Measurements from ENCODE around the gene PAFAH1B2.
A peak's percentile ranks its signal among the peaks of the same experiment; 100 is the strongest.

DNA sequence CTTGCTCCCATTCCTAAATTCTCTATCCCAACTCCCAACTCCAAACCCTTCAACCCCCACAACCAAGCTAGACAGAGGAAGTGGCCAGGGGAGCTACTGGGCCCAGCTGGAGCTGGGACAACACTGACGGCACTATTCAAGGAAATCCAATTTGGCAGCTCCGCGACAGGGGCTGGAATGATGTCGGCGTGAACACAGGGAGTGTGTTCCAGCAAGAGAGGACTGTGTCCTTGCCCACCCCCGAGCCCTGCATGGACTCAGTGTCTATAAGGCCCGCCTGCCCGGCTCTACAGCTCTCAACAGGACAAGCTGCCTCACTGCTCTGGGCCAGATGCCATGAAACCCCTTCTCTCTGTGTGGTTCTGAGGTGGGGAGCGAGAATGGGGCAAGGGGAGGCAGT is 76.5 kb downstream of the PAFAH1B2 start:
- TF ChIP-seq, protein P1, sequence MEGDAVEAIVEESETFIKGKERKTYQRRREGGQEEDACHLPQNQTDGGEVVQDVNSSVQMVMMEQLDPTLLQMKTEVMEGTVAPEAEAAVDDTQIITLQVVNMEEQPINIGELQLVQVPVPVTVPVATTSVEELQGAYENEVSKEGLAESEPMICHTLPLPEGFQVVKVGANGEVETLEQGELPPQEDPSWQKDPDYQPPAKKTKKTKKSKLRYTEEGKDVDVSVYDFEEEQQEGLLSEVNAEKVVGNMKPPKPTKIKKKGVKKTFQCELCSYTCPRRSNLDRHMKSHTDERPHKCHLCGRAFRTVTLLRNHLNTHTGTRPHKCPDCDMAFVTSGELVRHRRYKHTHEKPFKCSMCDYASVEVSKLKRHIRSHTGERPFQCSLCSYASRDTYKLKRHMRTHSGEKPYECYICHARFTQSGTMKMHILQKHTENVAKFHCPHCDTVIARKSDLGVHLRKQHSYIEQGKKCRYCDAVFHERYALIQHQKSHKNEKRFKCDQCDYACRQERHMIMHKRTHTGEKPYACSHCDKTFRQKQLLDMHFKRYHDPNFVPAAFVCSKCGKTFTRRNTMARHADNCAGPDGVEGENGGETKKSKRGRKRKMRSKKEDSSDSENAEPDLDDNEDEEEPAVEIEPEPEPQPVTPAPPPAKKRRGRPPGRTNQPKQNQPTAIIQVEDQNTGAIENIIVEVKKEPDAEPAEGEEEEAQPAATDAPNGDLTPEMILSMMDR (IDR thresholded peaks at IDR 0.05): no peak
- no peak for TF ChIP-seq POLR2A (IDR thresholded peaks at IDR 0.05)
- peak in 2 of 3 donors; percentile 72 to 80 for TF ChIP-seq POLR2AphosphoS5 (IDR thresholded peaks at IDR 0.05)

Data from stomach (tissue), 4 donors.